Measurements from ENCODE around the gene IFNA8.
"Not testable (repeated sequence)": the region's sequence is repeated elsewhere in the genome, so short reads cannot be mapped to it uniquely, and the experiment has no call there.

The IFNA8 gene

DNA sequence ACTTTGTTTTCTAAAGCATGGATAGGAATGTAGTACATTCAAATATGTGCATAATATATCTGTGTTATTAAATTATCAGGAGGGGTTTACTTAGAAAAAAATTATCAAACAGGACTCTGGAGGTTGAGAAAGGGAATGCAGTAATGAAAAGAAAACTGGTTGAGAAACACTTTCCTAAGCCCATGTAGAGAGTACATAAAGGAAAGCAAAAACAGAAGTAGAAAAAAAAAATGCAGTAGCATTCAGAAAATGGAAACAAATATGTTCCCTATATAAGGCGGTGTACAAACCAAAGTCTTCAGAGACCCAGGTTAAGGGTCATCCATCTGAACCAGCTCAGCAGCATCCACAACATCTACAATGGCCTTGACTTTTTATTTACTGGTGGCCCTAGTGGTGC, at the start of gene IFNA8:
TSS of gene IFNA8 (plus strand) at position 301 of the 400 bp plus-strand sequence. CDS start at position 361, 60 bp downstream.
- DNase-seq (ENCODE audit: low read depth in 2 of 2) = no peak

DNA sequence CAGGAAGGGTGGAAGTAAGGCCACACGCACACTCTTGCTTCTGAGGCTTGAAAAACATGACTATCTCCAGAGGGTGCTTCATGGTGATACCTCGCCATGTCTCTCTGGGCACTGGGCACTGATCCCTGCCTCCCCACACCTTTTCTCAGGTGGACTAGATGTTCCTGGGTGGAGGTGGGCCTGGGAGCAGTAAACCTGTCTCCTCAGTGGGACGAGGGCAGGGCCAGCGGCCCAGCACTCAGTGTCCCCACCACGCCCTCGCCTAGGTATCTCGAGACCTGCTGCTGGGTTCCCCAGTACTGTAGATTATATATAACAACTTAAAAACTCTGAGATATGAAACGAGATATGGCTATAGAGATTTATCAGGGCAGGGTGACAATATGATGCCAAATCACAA, 46.6 kb upstream of the IFNA8 start:
- no peak for DNase-seq (ENCODE audit: low read depth in 2 of 2)

DNA sequence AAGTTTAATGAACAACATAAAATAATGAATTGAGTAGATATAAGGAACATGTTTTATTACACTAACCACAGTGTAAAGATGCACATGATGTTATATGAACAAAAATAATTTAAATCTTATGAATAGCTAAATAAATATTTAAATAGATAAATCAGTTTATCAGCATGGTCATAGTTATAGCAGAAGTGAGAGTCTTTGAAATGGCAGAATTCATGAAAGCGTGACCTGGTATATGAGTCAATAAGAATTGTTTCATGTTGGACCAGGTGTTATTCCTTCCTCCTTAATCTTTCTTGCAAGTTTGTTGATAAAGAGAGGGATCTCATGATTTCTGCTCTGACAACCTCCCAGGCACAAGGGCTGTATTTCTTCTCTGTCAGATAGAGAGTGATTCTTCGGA, 41.7 kb upstream of the IFNA8 start:
- not testable (repeated sequence) for DNase-seq (ENCODE audit: low read depth in 2 of 2)

DNA sequence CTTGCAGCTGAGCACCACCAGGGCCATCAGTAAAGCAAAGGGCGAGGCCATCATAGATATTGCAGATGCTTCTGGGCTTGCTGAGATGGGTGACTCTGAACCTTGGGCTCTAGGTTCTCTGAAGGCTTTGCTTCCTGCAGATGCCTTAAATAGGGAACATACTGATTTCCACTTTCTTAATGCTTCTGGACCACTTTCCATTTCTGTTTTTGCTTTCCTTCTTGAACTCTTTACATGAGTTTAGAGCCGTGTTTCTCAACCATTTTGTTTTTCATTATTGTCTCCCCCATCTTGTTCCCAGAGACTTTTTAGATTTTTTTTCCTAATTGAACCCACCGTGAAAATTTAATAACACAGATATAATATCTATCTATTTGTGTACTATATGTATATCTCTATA, 41.0 kb upstream of the IFNA8 start, which contains the start of gene IFNA13:
TSS of gene IFNA13 (minus strand) at position 101 of the 400 bp plus-strand sequence. CDS start at position 54, 47 bp downstream.
- no peak for DNase-seq (ENCODE audit: low read depth in 2 of 2)

DNA sequence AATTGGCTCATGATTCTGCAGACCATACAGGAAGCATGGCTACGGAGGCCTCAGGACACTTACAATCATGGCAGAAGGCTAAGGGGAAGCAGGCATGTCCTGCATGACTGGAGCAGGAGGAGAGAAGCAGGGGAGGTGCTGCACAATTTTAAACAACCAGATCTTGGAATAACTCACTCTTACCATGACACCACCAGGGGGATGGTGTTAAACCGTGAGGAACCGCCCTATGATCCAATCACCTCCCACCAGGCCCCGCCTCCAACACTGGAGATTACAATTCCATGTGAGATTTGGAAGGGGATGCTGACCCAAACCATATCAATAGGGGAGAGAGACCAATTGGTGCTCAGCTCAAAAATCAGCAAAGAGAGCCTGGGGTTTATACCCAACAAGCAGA, 37.5 kb upstream of the IFNA8 start:
- not testable (repeated sequence) for DNase-seq (ENCODE audit: low read depth in 2 of 2)

DNA sequence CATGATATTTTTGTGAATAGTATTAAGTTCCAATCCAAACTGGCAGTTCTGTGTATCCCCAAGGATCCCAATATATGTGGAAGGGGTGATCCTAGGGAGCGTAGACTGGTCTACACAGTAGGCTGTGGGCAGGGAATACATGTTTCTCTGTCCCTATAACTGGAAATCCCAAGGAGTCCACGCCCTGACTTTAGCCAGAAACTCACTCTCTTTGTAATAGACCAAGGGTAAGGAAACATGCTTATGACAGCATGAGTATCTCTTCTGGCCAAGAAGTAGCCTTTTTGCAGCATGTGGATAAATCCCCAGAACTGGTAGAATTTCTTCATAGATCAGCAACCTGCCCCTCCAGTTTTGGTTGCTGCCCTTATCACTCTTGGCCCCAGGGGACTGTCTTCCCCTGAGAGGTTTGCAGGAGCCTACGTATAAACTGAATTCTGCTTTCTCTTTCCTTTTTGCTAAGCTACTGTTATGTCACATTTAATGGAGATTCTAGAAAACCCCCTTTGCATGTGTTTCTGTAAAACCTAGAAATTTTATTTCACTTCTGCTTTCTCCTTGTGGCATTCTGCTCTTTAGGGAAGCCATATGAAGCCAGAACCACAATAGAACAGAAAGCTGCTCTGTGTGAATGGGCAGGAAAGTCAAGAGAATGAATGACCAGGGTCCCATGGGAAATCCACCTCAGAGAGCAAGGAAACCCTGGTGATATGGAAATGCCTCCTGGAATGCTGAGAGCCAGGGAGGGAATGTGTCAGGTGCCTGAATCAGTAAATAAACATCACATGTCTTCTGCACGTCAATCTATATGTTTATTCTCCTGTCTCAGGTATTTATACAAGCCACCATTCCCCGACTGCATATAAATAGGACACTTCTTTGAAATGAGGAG, 27.2 kb upstream of the IFNA8 start:
- no peak for DNase-seq (ENCODE audit: low read depth in 2 of 2)

DNA sequence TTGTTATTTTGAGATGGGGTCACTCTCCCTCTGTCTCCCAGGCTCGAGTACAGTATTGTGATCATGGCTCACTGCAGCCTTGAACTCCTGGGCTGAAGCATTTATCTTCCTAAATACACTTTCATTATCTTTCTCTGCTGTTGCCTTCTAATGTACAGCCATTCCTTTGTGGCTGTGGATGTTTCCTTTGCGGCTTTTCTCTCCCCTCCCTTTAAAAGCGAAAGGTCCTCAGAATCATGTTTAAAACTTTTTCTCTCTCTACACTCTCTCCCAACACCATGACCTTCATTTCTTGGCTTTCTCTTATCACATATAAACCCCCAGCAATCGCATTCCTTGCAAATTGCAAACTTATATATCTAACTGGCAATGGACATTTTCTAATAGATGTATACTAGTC, 25.3 kb upstream of the IFNA8 start:
- no peak for DNase-seq (ENCODE audit: low read depth in 2 of 2)

DNA sequence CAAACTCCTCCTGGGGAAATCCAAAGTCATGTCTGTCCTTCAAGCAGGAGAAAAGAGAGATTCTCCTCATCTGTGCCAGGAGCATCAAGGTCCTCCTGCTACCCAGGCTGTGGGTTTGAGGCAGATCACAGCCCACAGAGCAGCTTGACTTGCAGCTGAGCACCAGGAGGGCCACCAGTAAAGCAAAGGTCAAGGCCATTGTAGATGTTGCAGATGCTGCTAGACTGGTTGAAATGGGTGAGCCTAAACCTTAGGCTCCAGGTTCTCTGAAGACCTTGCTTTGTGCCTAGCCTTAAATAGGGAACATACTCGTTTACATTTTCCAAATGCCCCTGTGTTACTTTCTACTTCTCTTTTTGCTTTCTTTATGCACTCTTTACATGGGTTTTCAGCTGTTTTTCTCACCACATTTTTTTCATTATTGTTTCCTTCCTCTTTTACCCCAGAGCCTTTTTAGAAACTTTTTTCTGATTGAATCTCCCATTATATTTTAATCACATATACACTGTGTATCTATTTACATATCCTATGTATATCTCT, 23.7 kb upstream of the IFNA8 start, which contains the start of gene IFNA2:
TSS of gene IFNA2 (minus strand) at position 268 of the 540 bp plus-strand sequence. CDS start at position 199, 69 bp downstream.
- no peak for DNase-seq (ENCODE audit: low read depth in 2 of 2)

DNA sequence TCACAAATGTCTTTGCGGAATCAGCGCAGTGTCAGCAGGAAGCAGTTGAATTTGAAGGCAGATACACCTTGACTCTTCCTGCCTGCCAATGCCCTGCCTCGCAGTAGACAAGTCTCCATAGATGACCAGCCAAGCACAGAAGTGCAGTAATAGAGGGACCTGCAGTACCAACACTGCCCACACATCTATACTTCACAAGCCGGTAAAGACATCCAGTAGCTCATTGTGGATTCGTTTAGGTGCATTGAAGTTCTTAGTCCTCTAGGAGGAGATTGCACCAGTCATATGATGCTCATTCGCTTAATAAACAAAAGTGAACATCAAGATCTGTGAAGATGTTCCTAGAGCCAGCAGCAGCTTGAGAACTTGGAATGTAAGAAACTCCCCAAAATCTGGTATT, 16.6 kb upstream of the IFNA8 start:
- no peak for DNase-seq (ENCODE audit: low read depth in 2 of 2)

DNA sequence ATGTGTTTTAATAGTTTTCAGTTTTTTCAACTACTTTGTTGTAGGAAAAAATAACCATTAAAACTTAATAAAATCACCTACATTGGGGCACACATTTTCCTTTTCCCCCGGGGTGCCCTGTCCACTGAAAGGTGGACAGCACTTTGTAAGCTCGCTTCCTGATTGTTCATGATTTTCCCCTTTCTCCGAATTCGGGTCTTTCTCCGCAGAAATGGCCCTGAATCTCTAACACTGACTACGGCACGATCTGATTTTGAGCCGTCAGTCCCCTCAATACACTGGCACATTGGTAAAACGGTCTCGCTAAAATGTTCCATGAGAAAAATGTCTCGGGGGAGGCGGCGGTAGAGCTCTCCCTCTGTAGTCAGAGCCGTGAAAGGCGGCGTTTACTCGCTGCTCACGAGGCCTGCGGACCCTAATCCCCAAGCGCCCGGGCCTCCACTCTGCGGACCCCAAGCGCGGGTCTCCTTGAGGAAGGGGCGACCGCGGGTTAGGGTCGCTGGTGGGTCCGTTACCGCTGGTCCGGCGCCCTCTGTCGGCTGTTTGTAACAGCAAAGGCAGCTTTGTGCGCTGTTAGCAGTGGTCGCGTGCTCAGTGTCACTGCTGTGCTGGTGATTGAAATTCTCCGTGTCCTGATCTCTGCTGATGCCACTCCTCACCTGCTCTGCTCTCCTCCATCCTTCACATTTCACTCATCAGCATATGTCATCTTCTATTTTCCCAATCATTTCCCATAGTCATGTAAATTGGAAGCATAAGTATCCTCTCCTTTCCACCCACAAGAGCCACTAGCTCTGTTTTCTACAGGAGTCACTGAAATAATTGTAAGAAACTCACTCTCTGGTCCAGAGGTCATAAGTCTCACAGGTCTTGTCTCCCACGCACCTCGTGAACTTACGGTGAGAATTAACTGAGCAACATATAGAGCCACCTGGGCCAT, 12.9 kb upstream of the IFNA8 start:
- DNase-seq (ENCODE audit: low read depth in 2 of 2) = peak; percentile 20 to 46

DNA sequence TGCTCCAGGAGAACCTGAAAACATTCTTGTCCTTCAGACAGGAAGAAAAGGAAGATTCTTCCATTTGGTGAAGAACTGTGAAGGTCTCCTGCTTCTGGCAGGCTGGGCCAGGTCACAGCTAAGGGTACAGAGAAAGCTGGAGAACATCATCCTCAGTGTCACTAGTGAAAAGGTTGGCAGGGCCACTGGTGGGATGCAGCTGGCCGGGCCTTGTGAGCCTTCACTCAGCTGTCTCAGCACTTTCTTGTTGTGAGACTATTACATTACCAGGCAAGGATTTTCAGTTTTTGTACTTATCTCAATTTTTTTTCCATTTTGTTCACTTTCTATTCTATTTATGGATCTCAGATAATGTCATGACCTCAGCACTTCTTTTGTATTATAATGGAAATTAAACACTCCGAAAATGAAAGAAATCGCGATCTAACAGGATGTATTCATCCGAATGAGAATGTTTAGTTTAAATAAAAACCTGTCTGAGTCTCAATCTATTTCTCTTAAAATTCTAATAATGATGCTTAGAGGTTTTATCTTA, 9.9 kb upstream of the IFNA8 start:
- no peak for DNase-seq (ENCODE audit: low read depth in 2 of 2)

DNA sequence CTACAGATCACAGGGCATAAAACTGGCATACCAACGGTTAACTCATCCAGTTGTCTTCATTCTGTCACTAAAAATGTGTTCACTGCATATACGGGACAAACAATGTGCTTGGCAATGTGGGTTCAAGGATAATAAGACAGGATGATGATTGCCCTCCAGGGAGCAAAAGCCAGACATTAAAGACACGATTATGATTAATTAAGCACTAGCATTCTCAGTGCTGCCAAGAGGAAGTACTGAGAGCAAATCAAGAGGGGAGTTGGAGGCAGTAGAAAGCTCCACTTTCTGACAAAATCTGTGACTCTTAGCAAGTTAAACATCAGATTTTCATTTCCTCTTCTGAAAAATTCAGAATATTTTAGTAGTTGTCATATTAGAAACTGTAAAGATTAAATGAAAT, 9.0 kb upstream of the IFNA8 start:
- DNase-seq (ENCODE audit: low read depth in 2 of 2) = no peak

DNA sequence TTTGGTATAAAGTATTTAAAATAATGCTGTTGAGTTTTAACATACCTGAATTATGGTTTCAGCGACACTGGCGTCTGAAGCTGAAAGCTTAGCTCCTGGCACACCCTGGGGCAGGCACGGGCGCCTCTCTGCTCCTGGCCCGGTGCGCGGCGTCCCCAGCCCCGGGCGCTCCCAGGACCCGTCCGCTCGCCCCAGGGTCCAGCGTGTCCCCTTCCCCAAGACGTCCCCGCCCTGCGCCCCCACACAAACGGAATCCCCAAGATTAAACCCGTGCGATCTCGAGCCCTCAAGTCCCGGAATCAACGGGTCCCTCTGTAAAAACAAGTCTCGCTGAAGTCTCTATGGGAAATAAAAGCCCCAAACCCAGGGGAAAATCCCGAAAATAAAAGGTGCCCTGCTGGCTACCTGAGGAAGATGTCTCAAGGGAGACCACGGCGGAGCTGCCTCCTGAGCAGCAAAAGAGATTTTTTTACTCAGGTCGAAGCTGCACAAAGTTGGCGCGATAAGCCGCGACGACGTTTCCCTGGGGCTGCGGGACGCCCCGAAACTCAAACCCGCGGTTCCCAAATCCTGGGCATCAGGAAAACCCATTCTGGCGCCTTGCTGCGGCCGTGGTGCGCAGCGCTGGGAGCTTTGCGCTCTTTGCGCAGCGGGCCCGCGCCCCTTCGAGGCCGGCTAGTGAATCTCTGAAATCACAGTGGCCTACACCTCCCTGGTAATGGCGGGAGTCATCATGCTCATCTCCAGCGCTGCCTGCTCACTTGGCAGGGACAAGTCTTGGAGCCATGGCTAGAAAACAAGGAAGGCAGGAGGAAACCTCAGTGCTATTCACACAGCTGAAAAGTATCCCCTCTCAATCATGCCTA, 6.3 kb upstream of the IFNA8 start:
- no peak for DNase-seq (ENCODE audit: low read depth in 2 of 2)

DNA sequence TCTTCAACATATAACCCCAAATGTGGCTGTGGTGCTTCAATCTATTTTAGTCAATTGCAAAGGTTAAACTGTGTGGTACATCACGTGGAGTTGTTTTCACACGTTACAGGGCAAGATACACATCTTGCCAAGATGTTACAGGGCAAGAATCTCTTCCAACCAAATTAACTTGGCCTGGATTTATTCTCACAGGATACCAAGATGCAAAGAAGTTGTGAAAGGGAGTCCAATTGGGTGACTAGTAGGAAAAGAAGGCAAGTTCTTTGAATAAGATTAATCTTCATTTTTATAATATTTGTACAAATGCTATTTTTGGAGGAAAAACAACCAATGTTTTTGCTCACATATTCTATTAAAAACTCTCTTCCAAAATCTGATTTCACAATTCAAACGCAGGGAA, 4.8 kb upstream of the IFNA8 start:
- DNase-seq (ENCODE audit: low read depth in 2 of 2) = no peak

DNA sequence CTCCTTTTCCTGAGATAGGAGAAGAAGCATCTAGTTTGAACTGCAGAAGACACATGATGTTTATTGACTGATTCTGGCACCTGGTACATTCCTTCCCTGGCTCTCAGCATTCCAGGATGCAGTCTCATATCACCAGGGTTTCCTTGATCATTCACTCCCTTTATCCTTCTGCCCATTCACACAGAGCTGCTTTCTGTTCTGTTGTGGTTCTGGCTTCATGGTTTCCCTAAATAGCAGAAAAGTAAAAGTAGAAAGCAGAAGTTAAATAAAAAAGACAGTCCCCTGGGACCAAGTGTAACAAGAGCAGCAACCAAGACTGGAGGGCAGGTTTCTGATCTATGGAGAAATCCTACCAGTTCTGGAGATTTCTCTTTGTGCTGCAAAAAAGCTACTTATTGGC, 3.2 kb downstream of the IFNA8 start:
- no peak for DNase-seq (ENCODE audit: low read depth in 2 of 2)

DNA sequence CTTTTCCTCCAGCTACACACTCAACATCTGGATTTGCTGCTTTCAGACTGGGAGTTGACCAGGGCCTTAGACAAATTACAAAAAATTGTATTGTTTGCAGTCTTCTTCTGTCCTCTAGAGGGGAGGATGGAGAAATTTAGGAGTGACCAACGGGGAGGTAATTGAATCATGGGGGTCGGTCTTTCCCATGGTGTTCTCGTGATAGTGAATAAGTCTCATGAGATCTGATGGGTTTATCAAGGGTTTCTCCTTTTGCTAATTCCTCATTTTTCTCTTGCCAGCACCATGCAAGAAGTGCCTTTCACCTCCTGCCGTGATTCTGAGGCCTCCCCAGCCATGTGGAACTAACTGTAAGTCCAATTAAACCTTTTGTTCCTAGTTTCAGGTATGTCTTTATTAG, 4.2 kb downstream of the IFNA8 start:
- DNase-seq (ENCODE audit: low read depth in 2 of 2) = no peak

DNA sequence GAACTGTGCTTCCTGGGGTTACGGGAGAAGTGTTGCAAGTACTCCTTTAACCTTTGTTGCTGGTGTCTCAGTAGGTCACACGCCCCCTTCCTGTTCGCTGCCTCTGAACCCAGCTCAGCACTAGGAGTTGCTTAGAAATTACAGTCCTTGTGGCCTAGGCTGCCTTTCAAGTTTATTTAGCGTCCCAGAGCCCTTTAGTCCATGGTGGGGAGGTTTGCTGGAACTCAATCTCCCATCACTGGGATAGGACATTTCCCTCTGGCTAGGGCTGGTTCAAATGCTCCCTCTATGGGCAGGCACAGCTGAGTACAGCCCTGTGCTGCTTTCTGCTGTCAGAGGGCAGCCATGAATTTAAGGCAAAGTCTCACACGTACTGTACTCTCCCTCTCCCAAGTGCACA, 4.7 kb downstream of the IFNA8 start:
- no peak for DNase-seq (ENCODE audit: low read depth in 2 of 2)

DNA sequence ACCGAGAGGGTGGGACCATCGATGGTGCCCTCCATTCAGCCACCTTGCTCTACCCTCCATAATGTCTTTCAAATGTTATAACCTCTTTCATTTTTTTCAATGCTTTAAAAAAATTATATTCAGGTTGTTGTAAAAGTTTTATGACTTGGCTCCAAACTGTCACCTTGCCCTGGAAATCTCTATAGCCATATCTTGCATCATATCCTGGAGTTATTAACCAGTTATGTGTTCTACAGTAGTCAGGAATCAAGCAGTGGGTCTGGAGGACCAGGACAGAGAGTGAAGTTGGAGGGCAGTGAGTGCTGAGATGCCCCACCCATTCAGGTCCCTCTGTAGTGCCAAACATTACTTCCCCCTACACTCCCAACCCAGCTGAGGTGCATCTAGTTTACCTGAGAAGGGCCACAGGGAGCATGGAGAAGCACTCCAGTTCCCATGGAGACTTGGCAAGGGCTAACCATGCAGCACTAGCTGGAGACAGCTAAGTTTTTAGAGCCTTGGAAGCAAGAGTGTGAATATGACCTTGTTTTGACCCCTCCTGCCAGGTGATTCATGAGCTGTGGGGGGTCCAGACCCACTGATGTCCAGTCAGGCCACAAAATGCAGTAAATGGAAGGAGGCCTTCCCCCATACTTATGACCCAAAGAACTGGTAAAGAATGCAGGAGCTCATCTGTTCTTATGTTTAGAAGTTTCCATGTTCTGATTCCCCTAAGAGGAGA, 5.5 kb downstream of the IFNA8 start:
- no peak for DNase-seq (ENCODE audit: low read depth in 2 of 2)

DNA sequence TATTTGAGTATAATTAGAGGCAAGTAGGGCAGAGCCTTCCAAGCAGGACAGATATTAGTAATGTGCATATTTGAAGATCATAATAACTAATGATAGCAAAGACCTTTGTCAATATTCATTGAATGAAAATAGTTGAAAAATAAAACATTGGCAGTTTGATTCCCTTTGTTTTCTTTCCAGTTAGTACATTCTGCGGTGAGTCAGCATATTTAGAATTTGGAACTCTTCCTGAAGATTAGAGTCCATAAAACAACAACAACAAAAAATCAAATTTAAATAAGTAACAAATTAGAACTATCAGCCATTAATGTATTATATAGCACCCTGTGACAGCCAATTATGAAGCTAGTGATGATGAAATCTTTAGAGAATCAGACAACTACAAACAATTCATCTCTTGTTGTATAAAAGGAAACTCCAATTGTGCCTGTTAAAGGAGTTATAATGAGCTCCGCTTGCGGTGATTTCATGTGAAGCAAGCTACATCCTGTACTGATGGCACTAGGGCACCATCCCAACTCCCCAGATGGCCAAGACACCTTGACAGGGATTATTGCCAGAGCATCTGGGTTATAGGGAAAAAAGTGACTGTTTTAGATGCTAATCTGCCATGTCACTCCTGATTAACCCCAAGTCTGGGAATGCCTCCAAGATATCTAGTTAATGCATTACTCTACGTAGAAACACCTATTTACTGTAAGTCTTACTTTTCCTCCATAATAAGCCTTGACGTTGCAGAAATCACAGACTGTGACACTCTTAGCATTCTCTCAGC, 6.8 kb downstream of the IFNA8 start:
- no peak for DNase-seq (ENCODE audit: low read depth in 2 of 2)
